GM12878 (cell line): ENCODE measurements around the gene CFAP65. TPM values are rescaled to one million over a fixed set of nuclear protein-coding genes. Genes with fewer than 3 reads are reported as not detected.
A peak's percentile ranks its signal among the peaks of the same experiment; 100 is the strongest.

Experiments used
- ATAC-seq: fragments of 200-7000 bp; cut with Tn5 transposase; 3 replicates; pipeline ENCODE4 v1.9.1; 2020; ENCODE audit warnings: mild to moderate bottlenecking, moderate library complexity
- BruUV-seq: library from RNA; stranded (reverse); fragments of 400-500 nt; replicated peaks from 2 replicates; lab custom pipeline; 2021; lab: Mats Ljungman, UMichigan
- CTCF ChIA-PET: fragments of 300-600 bp; sonication (Branson Sonifier 250); formaldehyde crosslinking; extraction: SDS; loops from one replicate; lab custom pipeline; 2021; ENCODE audit warnings: inconsistent platforms; lab: Yijun Ruan, JAX
- POLR2A ChIA-PET: fragments of 350-600 bp; formaldehyde crosslinking; extraction: SDS; loops from one replicate; lab custom pipeline; 2021; ENCODE audit warnings: inconsistent platforms; lab: Charles Lee
- RAD21 ChIA-PET: fragments of 300-600 bp; sonication (Branson Sonifier 250); formaldehyde crosslinking; loops from one replicate; lab custom pipeline; 2023; ENCODE audit warnings: antibody characterized with exemption; ENCODE audit not compliant: unreplicated experiment; lab: Charles Lee
- SMC1A ChIA-PET: fragments of 300-600 bp; sonication (Branson Sonifier 250); formaldehyde crosslinking; loops from one replicate; lab custom pipeline; 2023; ENCODE audit not compliant: unreplicated experiment, uncharacterized antibody; lab: Charles Lee
- DNase-seq: peaks from one replicate; pipeline ENCODE4 v3.0.0-alpha.2; 2011; ENCODE audit warnings: low read depth, low spot score
- FAIRE-seq: peaks from 3 replicates; lab custom pipeline; 2011; peaks lifted over from hg19 to GRCh38; lab: Jason Lieb, UNC
- H2AFZ ChIP-seq: 2 replicates; pipeline ENCODE4 v1.6.0; 2011; ENCODE audit warnings: low read depth, low read length, control low read depth; ENCODE audit not compliant: control insufficient read depth
- H3K27ac ChIP-seq: 2 replicates; pipeline ENCODE4 v1.5.1; 2011; ENCODE audit warnings: control low read depth; ENCODE audit not compliant: control insufficient read depth, insufficient read depth
- H3K27me3 ChIP-seq, 2 experiments: replicated peaks in 1 of 2; 2 replicates each; pipeline versions ENCODE4 v1.6.0 to v1.6.1; 2011; ENCODE audit warnings: low read length in 1 of 2; ENCODE audit not compliant: control insufficient read depth in 2 of 2, insufficient read depth in 2 of 2
- H3K36me3 ChIP-seq, 2 experiments: 2 replicates each; pipeline ENCODE4 v1.5.1; 2011; ENCODE audit warnings: low read length in 1 of 2; ENCODE audit not compliant: control insufficient read depth in 2 of 2, insufficient read depth in 2 of 2
- H3K4me1 ChIP-seq: 2 replicates; pipeline ENCODE4 v1.6.1; 2011; ENCODE audit warnings: mild to moderate bottlenecking, low read length, moderate library complexity, mixed read lengths; ENCODE audit not compliant: control insufficient read depth, insufficient read depth
- H3K4me2 ChIP-seq: 2 replicates; pipeline ENCODE4 v1.6.0; 2011; ENCODE audit warnings: control low read depth; ENCODE audit not compliant: control insufficient read depth, insufficient read depth
- H3K4me3 ChIP-seq: fragments of 200-600 bp; sonication (generic); 2 replicates; pipeline ENCODE4 v1.5.1; 2016
- H3K79me2 ChIP-seq: 2 replicates; pipeline ENCODE4 v1.6.0; 2011; ENCODE audit warnings: low read length; ENCODE audit not compliant: control insufficient read depth, insufficient read depth
- H3K9ac ChIP-seq: 2 replicates; pipeline ENCODE4 v1.8.0; 2011; ENCODE audit warnings: low read length, control low read depth, mixed read lengths; ENCODE audit not compliant: control insufficient read depth, insufficient read depth
- H3K9me3 ChIP-seq: replicated peaks from 3 replicates; pipeline ENCODE4 v1.5.1; 2011; ENCODE audit warnings: mild to moderate bottlenecking, low read length; ENCODE audit not compliant: control insufficient read depth, insufficient read depth
- H4K20me1 ChIP-seq: 2 replicates; pipeline ENCODE4 v1.6.0; 2011; ENCODE audit not compliant: control insufficient read depth, insufficient read depth
- BRCA1 ChIP-seq: IDR thresholded peaks from 2 replicates; pipeline ENCODE4 v1.6.1; 2011; ENCODE audit warnings: low read depth, low read length, improper control_type of control experiment
- CBFB ChIP-seq: IDR thresholded peaks from 2 replicates; pipeline ENCODE4 v1.6.1; 2016; ENCODE audit warnings: antibody characterized with exemption, low read depth
- E2F8 ChIP-seq: fragments of 450-650 bp; IDR thresholded peaks from 2 replicates; pipeline ENCODE4 v1.6.1; 2018; ENCODE audit warnings: mild to moderate bottlenecking, low read depth, moderate library complexity; ENCODE audit not compliant: partially characterized antibody
- EP300 ChIP-seq, 2 experiments: fragments of 150-350 bp in 1 of 2; IDR thresholded peaks; 2 replicates each; pipeline ENCODE4 v1.6.1; 2011 to 2012; ENCODE audit warnings: low read depth in 2 of 2, low read length in 2 of 2, borderline replicate concordance in 1 of 2, improper control_type of control experiment in 1 of 2, inconsistent platforms in 1 of 2; ENCODE audit not compliant: control insufficient read depth in 1 of 2
- POLR2AphosphoS2 ChIP-seq: IDR thresholded peaks from 2 replicates; pipeline ENCODE4 v1.6.1; 2011; ENCODE audit warnings: low read depth, mild to moderate bottlenecking, low read length, improper control_type of control experiment, moderate library complexity
- RAD21 ChIP-seq: IDR thresholded peaks from 2 replicates; pipeline ENCODE4 v1.6.1; 2011; ENCODE audit warnings: mild to moderate bottlenecking, low read depth, low read length, moderate library complexity; ENCODE audit not compliant: insufficient read depth
- RB1 ChIP-seq: fragments of 450-650 bp; formaldehyde crosslinking; IDR thresholded peaks from 2 replicates; pipeline ENCODE4 v1.6.1; 2017; ENCODE audit warnings: mild to moderate bottlenecking, borderline replicate concordance
- RELB ChIP-seq: fragments of 450-650 bp; IDR thresholded peaks from 2 replicates; pipeline ENCODE4 v1.6.1; 2017; ENCODE audit warnings: low read depth, mild to moderate bottlenecking, moderate library complexity
- SMARCA5 ChIP-seq: fragments of 450-650 bp; IDR thresholded peaks from 2 replicates; pipeline ENCODE4 v1.6.1; 2017; ENCODE audit warnings: mild to moderate bottlenecking
- SREBF2 ChIP-seq: IDR thresholded peaks from 2 replicates; pipeline ENCODE4 v1.6.1; 2012; ENCODE audit warnings: mild to moderate bottlenecking, low read length
- TBL1XR1 ChIP-seq: IDR thresholded peaks from 2 replicates; pipeline ENCODE4 v1.6.1; 2012; ENCODE audit warnings: low read depth, low read length, improper control_type of control experiment
- YY1 ChIP-seq: IDR thresholded peaks from 2 replicates; pipeline ENCODE4 v1.6.1; 2011; ENCODE audit warnings: low read depth, mild to moderate bottlenecking, low read length
- ZBTB40 ChIP-seq: fragments of 450-650 bp; IDR thresholded peaks from 2 replicates; pipeline ENCODE4 v1.6.1; 2016; ENCODE audit warnings: mild to moderate bottlenecking, moderate library complexity, borderline replicate concordance
- WGBS: methylation state at CpG from one replicate; pipeline ENCODE4 v1.1.6; 2016; ENCODE audit warnings: low lambda C conversion rate; ENCODE audit not compliant: insufficient replicate concordance, insufficient coverage; ENCODE audit errors: missing lambda C conversion rate; 5-methylcytosine and 5-hydroxymethylcytosine counted together
- in situ Hi-C: fragments of 300-500 bp; cut with MboI; formaldehyde crosslinking; loops from 9 replicates; pipeline ENCODE4 v1.14.3; 2018; ENCODE audit warnings: mixed read lengths
- intact Hi-C: fragments of 100-400 bp; cut with micrococcal nuclease; formaldehyde crosslinking; loops from one replicate; pipeline ENCODE4 v1.14.2; 2022; ENCODE audit not compliant: unreplicated experiment
- polyA plus RNA-seq, 11 experiments: library from polyadenylated mRNA; depleted of rRNA in 4 of 11; unstranded in 6 of 11; stranded (reverse) in 5 of 11; fragments of >200 nt; fragmentation: Nextera tagmentation in 4 of 11; fragmentation: Illumina TruSeq in 1 of 11; extraction: Ambion mirVana in 4 of 11; extraction: Trizol in 1 of 11; gene quantifications; 1 replicate in 1 of 11; 2 replicates in 10 of 11; pipeline versions ENCODE4 v1.2.1 to v1.2.3, GENCODE V29; 2011 to 2016; ENCODE audit warnings: inconsistent platforms in 2 of 11, missing spikeins in 2 of 11, low read depth in 1 of 11
- total RNA-seq, 4 experiments: library from RNA; depleted of rRNA in 3 of 4; stranded (reverse); fragments of >200 nt in 3 of 4; fragmentation: Illumina TruSeq in 1 of 4; extraction: Trizol in 1 of 4; gene quantifications; 2 replicates each; pipeline versions ENCODE4 v1.2.1 to v1.2.3, GENCODE V29; 2013 to 2021

Gene CFAP65
- total and polyA plus RNA-seq, 10 of the 15 experiments (the other 5 are each of a cell fraction or from before 2014, with no cell fraction given), result not detected

DNA sequence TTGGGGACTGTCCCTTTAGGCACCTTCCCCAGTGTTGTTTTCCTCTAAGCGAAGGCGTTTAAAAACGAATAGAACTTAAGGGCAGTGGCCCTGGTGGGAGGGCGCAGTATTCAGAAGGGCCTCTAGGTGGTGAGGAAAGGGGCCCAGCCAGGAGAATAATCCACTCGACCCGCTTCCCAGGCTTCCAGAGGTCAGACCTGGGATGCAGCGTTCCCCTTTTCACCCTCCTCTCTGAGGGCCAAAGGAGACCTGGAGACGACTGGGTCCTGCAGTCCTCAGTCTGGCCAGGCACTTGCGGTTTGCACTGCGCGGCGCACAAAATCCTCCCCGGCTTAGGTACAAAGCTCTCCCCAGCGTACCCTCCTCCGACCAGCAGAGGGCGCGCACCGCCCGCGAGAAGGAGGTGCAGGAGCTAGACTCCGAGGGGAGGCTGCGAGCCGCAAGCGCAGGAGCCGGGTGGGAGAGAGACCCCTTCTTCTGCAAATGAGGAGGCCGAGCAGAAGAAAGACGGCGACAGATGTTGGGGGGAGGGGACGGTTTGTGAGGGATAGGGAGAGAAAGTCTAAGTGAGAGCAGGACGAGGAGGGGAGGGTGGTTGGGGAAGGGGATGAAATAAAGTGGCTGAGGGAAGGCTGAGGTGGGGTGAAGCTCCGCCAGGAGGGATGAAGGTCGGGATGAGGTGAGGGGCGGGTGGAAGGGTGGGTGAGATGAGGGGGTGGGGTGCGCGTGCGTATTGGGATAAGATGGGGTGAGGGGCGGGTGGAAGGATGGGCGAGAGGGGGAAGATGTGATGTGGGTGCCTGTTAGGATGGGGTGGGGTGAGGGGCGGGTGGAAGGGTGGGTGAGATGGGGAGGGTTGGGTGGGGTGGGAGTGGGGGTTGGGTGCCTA lies 61.2 kb downstream of the CFAP65 start:
- ATAC-seq (peak; percentile 99), FAIRE-seq (peak; percentile 82), DNase-seq (peak; percentile 24)
- Histone ChIP-seq H3K9me3 (no peaks in the 10 kb centered on the region), H3K79me2 (no peaks in the 10 kb centered on the region), H3K27me3 (peaks cover 24 to 30% of the 10 kb centered on the region in 2 experiments), H2AFZ (peak overlapping the region; percentile 82), H3K4me1 (no peaks in the 10 kb centered on the region; the same call in 1 of the 2 replicates), H4K20me1 (no peaks in the 10 kb centered on the region; the same call in 1 of the 2 replicates), H3K4me2 (peak overlapping the region; percentile 72), H3K27ac (no peak overlapping the region), H3K4me3 (0 out of 2 replicates have a peak overlapping the region, but pooled peaks have one; percentile 44), H3K36me3 (no peaks in the 10 kb centered on the region), H3K9ac (no peak overlapping the region)
- RAD21 ChIA-PET, result interaction anchor here (0.5 to 1.1 kb wide), 6 partner anchors 79 to 232 kb away, joined by 3 to 21 read pairs (median 6); no protein-coding TSS in a partner anchor
- under 1% methylated on average over 29 of the region's 39 CpGs for WGBS
- in situ Hi-C loops, result no loop called here
- intact Hi-C loops, result loop anchor here (2.0 to 5.0 kb wide), 2 partner anchors 103 to 128 kb away; no protein-coding TSS in a partner anchor
- no TSS peak for BruUV-seq
- CTCF ChIA-PET, result interaction anchor here (0.6 to 3.6 kb wide), 31 partner anchors 10 to 865 kb away, joined by 3 to 53 read pairs (median 3); partner anchors contain the start of genes BCS1L and ZNF142
- POLR2A ChIA-PET, result no interaction called here
- SMC1A ChIA-PET, result interaction anchor here (0.8 to 1.3 kb wide), 8 partner anchors 76 to 178 kb away, joined by 3 to 11 read pairs (median 3); no protein-coding TSS in a partner anchor
- TF ChIP-seq YY1 (0 out of 2 replicates have a peak, but pooled peaks have one; percentile 36), SREBF2 (no peak), SMARCA5 (peak; percentile 56; the same call in 1 of the 2 replicates), EP300 (IDR thresholded peaks at IDR 0.05; ENCODE audit: borderline replicate concordance in 1 of 2, control insufficient read depth in 1 of 2, low read depth in 2 of 2, low read length in 2 of 2) (no peak), ZBTB40 (no peak), POLR2AphosphoS2 (no peak), E2F8 (no peak), RAD21 (peak; percentile 69), BRCA1 (no peak), RELB (no peak), CBFB (peak; percentile 75; the same call in 1 of the 2 replicates), TBL1XR1 (no peak), RB1 (peak; percentile 53; the same call in 1 of the 2 replicates)
